NOMO-1 treated with DMSO at 0.1 percent for 48 hours (cell line): ENCODE measurements around the gene TMEM52.

Experiments
- DNase-seq: peaks from one replicate; lab custom pipeline; 2025; ENCODE audit not compliant: unreplicated experiment; lab: John Stamatoyannopoulos, UW

The TMEM52 gene

GRCh38 chr1:1918901-1919303, at the start of gene TMEM52:
TSS of gene TMEM52 (minus strand) at chr1:1919279. CDS start at chr1:1919265, 14 bp downstream.
- no peak for DNase-seq

DNA sequence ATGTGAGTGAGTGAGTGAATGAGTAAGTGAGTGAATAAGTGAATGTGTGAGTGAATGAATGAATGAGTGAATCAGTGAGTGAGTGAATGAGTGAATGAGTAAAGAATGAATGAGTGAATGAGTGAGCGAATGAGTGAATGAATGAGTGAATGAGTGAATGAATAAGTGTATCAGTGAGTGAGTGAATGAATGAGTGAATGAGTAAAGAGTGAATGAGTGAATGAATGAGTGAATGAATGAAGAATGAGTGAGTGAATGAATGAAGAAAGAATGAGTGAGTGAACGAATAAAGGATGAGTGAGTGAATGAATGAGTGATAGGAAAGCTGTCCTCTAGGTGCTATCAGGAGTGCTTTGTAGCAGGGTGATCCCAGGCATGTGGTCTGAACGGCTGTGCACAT, 48.8 kb upstream of the TMEM52 start:
- no peak for DNase-seq

GRCh38 chr1:1967151-1967550, 48.1 kb upstream of the TMEM52 start:
- no peak for DNase-seq

GRCh38 chr1:1966071-1966740, 47.1 kb upstream of the TMEM52 start:
- DNase-seq: peak; percentile 48

GRCh38 chr1:1965546-1965945, 46.5 kb upstream of the TMEM52 start:
- DNase-seq: no peak

DNA sequence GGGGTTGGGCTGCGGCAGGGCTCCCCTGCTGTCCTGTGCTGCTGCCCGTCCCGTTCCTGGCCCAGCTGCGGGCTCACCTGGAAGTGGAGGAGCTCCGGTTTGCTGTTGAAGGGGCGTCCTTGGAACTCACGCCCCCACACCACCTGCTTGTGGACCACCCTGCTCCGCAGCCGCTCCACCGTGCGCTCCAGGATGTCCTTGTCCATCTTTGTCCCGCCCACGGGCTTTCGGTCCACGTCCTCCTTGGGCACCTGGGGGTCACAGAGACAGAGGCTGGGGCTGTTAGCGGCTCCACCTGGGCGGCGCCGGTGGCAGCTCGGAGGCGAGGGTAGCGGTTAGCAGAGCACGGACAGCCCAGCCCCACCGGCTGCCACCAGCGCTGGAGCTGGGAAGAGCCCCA, 45.7 kb upstream of the TMEM52 start:
- DNase-seq: no peak

- DNase-seq: no peak
Measured at GRCh38 chr1:1963570-1963969, 44.5 kb upstream of the TMEM52 start.

DNA sequence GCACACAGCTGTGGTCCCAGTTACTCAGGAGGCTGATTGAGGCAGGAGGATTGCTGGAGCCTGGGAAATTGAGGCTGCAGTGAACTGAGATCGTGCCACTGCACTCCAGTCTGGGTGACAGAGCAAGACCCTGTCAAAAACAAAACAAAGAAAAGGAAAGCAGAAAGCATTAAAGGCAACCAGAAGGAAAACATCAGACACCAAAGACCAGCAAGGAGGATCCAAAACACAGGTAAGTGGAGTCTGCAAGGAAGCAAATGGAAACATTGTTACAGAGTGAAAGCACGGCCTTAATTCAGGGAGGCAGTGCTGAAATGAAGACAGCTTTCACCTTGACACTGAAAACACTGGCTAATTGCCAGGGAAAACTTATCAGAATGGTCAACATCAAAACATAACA, 43.7 kb upstream of the TMEM52 start:
- DNase-seq: no peak

- DNase-seq: no peak
Measured at GRCh38 chr1:1960480-1961196, 41.6 kb upstream of the TMEM52 start.

- peak; percentile 62 for DNase-seq
Measured at GRCh38 chr1:1959840-1960479, 40.9 kb upstream of the TMEM52 start.

DNA sequence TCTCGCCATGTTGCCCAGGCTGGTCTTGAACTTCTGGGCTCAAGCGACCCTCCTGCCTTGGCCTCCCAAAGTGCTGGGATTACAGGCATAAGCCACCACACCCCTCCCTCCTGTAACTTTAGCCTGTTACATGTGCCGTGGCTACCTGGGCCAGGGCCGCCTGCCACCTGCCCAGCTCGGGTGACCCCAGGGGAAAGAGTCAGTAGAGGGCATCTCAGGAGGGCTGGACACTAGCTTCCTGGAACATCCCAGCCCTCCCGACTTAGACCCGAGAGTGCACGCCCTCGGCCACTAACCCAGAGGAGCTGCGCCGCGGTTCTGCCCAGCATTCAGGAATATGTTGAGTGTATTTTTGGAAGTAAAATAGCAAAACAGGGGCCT, 40.4 kb upstream of the TMEM52 start:
- no peak for DNase-seq

DNA sequence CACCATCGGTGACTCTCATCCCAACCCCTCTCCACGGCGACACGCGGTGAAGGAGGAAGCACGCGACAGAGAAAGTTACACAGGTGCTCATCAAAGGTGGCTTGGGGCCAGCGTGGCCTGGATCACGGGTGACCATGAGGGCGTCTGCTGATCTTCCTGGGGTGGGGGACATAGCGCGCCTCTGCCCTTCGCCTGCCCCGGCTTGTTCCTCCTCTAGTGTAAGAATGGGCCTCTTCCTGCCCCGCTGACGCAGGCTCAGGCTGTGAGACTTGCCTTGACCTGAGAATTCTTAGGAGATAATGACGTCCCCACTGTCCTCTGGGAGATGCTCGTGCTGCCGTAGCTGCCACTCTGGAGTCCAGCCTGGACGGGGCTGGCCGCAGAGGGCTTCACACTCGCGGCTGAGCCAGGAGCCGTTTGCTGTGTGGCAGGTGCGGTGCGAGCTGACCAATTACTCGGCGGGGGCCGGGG, 39.0 kb upstream of the TMEM52 start:
- DNase-seq: no peak

GRCh38 chr1:1957533-1957961, 38.5 kb upstream of the TMEM52 start:
- no peak for DNase-seq

DNA sequence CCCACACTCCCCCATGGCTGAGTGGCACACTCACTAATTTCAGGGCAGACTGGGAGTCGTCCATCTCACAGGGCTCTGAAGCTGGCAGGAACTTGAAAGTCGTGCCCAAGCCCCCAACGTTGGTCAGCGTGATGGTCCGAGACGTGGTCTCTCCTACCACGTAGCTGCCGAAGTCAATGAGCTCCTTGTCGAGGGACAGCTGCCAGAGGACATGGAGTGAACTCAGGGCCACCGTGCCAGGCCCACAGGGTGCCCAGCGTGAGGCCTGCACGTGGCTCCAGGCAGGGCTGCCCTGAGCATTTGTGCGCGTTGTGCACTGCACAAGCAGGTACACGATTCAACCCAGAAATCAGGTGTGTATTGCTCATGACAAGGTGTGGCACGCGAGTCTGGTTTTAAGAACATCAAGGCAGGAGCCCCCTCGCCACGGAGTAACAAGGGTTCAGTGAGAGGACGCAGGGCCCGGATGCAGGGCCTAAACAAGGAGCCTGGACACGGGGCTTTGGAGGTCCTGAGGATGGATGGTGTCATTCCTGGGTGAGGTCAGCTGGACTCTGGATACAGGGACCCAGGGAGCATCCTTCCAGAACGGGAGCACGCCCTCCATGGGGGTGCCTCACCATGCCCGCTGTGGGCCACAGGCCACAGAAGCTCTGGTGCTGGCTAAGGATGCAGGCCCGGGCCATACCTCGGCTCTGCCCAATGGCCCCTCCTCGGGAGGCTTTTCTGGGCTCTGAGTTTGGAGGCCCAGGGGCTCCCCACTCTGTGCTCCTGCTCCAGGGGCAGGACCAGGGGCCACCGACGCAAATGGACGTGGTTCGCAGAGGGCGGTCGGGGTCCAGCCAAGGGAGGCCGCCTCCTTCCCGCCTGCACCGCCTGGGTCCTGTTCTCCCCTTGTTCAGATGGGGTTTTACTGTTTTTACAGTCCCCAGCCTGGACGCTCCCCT, 37.8 kb upstream of the TMEM52 start:
- no peak for DNase-seq

GRCh38 chr1:1956101-1956500, 37.0 kb upstream of the TMEM52 start:
- DNase-seq: no peak

- no peak for DNase-seq
Measured at GRCh38 chr1:1955621-1956094, 36.6 kb upstream of the TMEM52 start.

GRCh38 chr1:1954831-1955441, 35.9 kb upstream of the TMEM52 start:
- peak; percentile 9 for DNase-seq

GRCh38 chr1:1954015-1954414, 34.9 kb upstream of the TMEM52 start:
- no peak for DNase-seq

GRCh38 chr1:1950940-1951339, 31.9 kb upstream of the TMEM52 start:
- no peak for DNase-seq

DNA sequence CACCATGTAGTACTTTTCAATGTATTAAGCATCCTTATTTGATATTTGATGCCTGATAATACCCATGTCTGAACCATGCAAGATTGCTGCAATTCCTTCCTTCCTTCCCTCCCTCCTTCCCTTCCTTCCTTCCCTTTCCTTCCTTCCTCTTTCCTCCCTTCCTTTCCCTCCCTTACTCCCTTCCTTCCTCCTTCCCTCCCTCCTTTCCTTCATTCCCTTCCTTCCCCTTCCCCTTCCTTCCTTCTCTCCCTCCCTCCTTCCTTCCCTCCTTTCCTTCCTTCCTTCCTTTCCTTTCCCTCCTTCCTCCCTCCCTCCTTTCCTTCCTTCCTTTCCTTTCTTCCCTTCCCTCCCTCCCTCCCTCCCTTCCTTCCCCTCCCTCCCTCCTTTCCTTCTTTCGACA, 29.7 kb upstream of the TMEM52 start:
- DNase-seq: no peak
